Nephron (organoid): ENCODE data around the gene HDAC9.

Experiments used
- H3K27ac Mint-ChIP-seq, 3 experiments: 2 replicates each; pipeline ENCODE4 v1.8.0; 2020; ENCODE audit warnings: mixed read lengths in 3 of 3, mild to moderate bottlenecking in 2 of 3, moderate library complexity in 1 of 3
- H3K27me3 Mint-ChIP-seq: 2 replicates; pipeline ENCODE4 v1.8.0; 2021; ENCODE audit warnings: low read depth, mild to moderate bottlenecking, moderate library complexity, mixed read lengths
- H3K36me3 Mint-ChIP-seq: 2 replicates; pipeline ENCODE4 v1.8.0; 2020; ENCODE audit warnings: low read depth, mixed read lengths
- H3K4me1 Mint-ChIP-seq: 2 replicates; pipeline ENCODE4 v1.8.0; 2020; ENCODE audit warnings: mixed read lengths
- H3K4me3 Mint-ChIP-seq, 3 experiments: 2 replicates each; pipeline ENCODE4 v1.8.0; 2020; ENCODE audit warnings: mild to moderate bottlenecking in 3 of 3, mixed read lengths in 3 of 3, moderate library complexity in 2 of 3
- H3K9me3 Mint-ChIP-seq: 2 replicates; pipeline ENCODE4 v1.8.0; 2020; ENCODE audit warnings: mixed read lengths
- CTCF ChIP-seq, 3 experiments: fragments of 200-600 bp; sonication (generic); IDR thresholded peaks; one replicate each; pipeline ENCODE4 v1.5.0; 2021; ENCODE audit warnings: antibody characterized with exemption in 3 of 3; ENCODE audit not compliant: unreplicated experiment in 3 of 3

Gene HDAC9

GRCh38 chr7:18499407-18500177 is 4.0 kb downstream of the HDAC9 start:
- Mint-ChIP-seq H3K4me1 (peaks cover 47% of the 10 kb centered on the region), H3K27me3 (no peaks in the 10 kb centered on the region), H3K27ac (no peak overlapping the region), H3K4me3 (no peak overlapping the region), H3K36me3 (no peaks in the 10 kb centered on the region), H3K9me3 (no peaks in the 10 kb centered on the region)
- TF ChIP-seq CTCF (IDR thresholded peaks at IDR 0.05; ENCODE audit: unreplicated experiment in 3 of 3) = no peak

GRCh38 chr7:18503126-18503866 is 7.7 kb downstream of the HDAC9 start:
- no peaks in the 10 kb centered on the region for H3K9me3 Mint-ChIP-seq
- H3K36me3 Mint-ChIP-seq = no peaks in the 10 kb centered on the region
- H3K4me1 Mint-ChIP-seq = peaks cover 30% of the 10 kb centered on the region
- H3K27ac Mint-ChIP-seq = no peak overlapping the region
- no peak overlapping the region for H3K4me3 Mint-ChIP-seq
- no peak for TF ChIP-seq CTCF (IDR thresholded peaks at IDR 0.05; ENCODE audit: unreplicated experiment in 3 of 3)
- no peaks in the 10 kb centered on the region for H3K27me3 Mint-ChIP-seq

- Mint-ChIP-seq H3K4me3 (no peak overlapping the region), H3K27me3 (no peaks in the 10 kb centered on the region), H3K9me3 (no peaks in the 10 kb centered on the region), H3K27ac (no peak overlapping the region), H3K4me1 (peaks cover 37% of the 10 kb centered on the region), H3K36me3 (no peaks in the 10 kb centered on the region)
- TF ChIP-seq CTCF (IDR thresholded peaks at IDR 0.05; ENCODE audit: unreplicated experiment in 3 of 3) = no peak
Measured at GRCh38 chr7:18504965-18505364, 9.4 kb downstream of the HDAC9 start.

DNA sequence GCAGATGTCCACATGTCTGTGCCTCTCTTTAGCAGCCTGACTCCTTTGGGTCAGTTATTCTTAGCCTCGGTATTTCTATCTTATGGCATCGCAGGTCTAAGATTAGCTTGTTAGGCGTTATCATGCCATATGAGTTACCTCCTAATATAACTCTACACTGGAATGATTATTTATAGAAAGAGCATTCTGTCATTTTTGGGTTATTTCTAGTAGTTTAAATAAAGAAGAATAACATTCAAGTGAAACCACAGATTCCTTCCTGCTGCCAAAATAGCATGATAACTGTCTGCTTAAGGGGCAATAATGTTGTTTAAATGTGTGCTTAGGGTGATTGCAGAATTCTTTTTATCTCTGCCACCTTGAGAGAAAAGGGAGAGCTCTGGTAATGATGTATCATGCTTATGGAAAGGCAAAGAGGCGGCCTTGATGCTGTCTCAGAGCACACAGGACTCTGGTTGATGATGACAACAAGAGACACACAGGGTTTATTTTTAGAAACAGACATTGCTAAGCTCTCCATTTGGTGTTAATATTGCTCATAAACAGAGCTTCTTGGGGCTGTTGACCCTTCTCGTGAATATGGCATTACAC is 10.4 kb downstream of the HDAC9 start:
- TF ChIP-seq CTCF (IDR thresholded peaks at IDR 0.05; ENCODE audit: unreplicated experiment in 3 of 3) = no peak
- no peaks in the 10 kb centered on the region for H3K9me3 Mint-ChIP-seq
- peak overlapping the region in 2 of 3 experiments; percentile 20 to 58 for H3K27ac Mint-ChIP-seq
- H3K36me3 Mint-ChIP-seq = no peaks in the 10 kb centered on the region
- H3K4me3 Mint-ChIP-seq = peak overlapping the region in 1 of 3 experiments; percentile 53
- H3K4me1 Mint-ChIP-seq = peaks cover 34% of the 10 kb centered on the region
- H3K27me3 Mint-ChIP-seq = no peaks in the 10 kb centered on the region

DNA sequence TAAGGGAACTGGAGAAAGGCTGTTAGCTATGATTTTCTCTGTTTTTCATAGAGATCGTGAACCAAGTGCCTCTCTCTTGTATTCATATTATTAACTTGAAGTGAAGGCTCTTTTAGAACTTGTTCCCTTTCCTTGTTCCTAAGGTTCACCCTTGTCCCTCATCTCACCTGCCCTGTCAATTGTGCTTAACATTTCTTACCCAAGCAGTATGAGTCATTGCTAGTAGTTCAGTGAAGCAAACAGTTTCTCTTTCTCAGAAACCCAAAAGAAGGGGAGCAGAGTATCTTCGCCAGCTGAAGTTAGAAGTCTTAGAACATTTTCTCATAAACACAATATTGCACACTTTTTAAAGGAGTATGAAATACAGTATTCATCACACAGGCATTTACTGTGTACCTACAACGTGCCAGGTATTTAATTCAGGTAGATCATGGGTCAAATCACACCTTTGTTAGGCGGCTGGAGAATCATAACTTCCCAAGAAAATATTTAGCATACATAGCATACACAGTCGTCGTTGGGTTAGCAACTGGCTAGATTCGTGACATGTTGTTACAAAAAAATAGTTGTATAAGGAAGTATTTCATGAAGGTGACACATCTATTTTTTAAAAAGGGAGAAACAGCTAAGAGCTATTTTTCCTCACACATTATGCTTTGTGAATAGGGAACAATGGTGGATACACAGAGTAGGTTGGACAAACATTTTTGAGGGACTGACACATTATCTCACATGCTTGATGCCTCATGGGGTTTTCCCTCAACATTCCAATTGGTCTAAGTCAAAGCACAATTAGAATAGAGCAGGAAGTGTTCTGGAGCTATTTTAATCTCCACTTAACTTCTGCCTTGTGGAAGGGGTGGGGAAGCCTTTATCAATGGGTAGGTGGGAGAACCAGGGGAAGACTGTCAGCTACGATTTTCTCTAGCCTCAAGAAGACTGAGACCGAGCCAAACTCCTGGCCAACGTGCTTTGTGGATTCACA is 13.2 kb downstream of the HDAC9 start:
- Mint-ChIP-seq H3K4me3 (peak overlapping the region in 1 of 3 experiments; percentile 54), H3K27ac (peak overlapping the region in 1 of 3 experiments; percentile 35), H3K4me1 (peaks cover 32% of the 10 kb centered on the region), H3K27me3 (no peaks in the 10 kb centered on the region), H3K36me3 (no peaks in the 10 kb centered on the region), H3K9me3 (no peaks in the 10 kb centered on the region)
- TF ChIP-seq CTCF (IDR thresholded peaks at IDR 0.05; ENCODE audit: unreplicated experiment in 3 of 3) = no peak
